GM13976 (cell line): ENCODE measurements around the gene THADA.
A peak's percentile ranks its signal among the peaks of the same experiment; 100 is the strongest.

ENCODE experiments used
- DNase-seq: peaks from one replicate; pipeline ENCODE4 v3.0.0; 2012; ENCODE audit warnings: low spot score
- in situ Hi-C: fragments of 300-500 bp; cut with MboI; formaldehyde crosslinking; loops from one replicate; pipeline ENCODE4 v1.12.0; 2022; ENCODE audit warnings: low sequenced_read_pairs, mixed read lengths, inconsistent platforms; ENCODE audit not compliant: unreplicated experiment
- TF ChIP-seq, protein P1 (sequence below): IDR thresholded peaks from 2 replicates; pipeline ENCODE4 v1.5.1; 2012; ENCODE audit warnings: borderline replicate concordance, mild to moderate bottlenecking; ENCODE audit not compliant: insufficient read depth; ENCODE audit errors: extremely low read depth, missing control alignments, control extremely low read depth

THADA gene

DNA sequence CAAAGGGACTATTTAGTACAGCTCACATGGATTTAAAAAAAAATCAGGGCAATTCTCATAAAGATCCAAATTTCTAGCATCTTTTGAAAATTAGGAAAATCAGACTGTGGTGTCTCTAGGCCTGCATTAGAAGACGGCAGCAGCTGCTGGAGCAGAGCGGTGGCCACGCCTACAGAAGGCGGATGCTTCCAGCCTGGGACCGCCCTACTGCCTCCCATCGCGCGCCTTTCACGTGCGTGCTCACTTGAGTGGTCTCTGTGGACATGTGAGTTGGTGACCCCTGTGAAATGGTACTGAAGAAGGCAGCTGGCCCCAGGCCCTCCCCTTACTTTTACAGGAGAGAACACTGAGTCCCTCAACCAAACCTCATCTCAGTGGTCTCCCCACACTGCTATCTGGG lies 354.3 kb downstream of the THADA start:
- DNase-seq, result no peak
- in situ Hi-C loops, result no loop called here
- TF ChIP-seq, protein P1, sequence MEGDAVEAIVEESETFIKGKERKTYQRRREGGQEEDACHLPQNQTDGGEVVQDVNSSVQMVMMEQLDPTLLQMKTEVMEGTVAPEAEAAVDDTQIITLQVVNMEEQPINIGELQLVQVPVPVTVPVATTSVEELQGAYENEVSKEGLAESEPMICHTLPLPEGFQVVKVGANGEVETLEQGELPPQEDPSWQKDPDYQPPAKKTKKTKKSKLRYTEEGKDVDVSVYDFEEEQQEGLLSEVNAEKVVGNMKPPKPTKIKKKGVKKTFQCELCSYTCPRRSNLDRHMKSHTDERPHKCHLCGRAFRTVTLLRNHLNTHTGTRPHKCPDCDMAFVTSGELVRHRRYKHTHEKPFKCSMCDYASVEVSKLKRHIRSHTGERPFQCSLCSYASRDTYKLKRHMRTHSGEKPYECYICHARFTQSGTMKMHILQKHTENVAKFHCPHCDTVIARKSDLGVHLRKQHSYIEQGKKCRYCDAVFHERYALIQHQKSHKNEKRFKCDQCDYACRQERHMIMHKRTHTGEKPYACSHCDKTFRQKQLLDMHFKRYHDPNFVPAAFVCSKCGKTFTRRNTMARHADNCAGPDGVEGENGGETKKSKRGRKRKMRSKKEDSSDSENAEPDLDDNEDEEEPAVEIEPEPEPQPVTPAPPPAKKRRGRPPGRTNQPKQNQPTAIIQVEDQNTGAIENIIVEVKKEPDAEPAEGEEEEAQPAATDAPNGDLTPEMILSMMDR, result no peak

DNA sequence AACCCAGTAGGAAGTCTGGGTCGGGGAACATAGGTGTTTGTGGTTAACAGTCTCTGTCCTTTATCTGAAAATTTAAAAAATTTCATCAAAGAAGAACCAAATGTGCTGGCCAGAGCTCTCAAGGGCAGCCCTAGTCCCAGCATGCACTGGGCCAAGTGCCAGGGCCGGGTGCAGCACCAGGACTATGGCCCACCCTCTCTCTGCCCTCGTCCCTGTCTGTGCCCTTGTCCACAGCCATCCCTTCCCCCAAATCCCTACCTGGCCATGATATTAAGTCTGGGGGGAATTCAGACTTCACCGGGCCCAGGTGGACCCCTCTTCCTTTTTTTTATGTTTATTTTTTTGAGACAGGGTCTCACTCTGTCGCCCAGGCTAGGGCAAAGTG lies 355.1 kb downstream of the THADA start:
- TF ChIP-seq, protein P1, result no peak
- DNase-seq, result no peak
- in situ Hi-C loops, result no loop called here

DNA sequence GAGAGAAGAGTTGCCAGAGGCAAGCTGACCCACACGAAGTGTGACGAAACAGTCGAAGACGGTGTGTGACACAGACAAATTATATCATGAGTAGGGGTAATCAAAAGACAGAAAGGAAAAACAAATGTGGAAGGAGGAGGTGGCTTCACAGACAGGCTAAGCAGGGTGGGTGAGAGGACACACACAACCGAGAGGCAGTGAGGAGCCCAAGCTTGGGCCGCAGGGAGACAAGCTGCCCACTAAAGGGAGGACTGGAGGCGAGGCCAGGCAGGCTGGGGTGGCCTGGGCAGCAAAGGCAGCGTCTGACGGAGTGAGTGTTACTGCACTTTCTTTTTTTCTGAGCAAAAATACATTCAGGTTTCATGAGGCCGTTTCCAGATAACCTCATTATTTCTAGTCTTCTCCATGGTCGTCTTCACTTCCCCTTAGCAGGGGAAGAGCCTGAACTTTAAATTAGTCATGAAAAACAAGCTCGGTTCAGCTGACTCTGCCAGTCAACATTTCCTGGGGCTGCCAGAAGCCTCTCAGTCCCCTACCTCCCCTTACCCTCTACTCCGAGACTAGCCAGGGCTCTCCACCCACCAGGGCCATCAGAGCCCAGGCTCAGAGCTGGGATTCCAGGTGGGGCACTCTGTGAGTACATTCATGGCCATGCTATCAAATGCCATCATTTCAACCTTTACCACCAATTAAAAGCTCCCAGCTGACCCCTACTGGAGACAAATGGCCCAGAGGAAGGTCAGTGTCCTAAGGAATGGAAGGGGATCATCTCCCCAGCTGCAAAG lies 355.7 kb downstream of the THADA start:
- in situ Hi-C loops, result loop anchor here (10.0 kb wide), 1 partner anchor 285 kb away; no protein-coding TSS in a partner anchor
- TF ChIP-seq, protein P1, result no peak
- DNase-seq, result peak; percentile 76

DNA sequence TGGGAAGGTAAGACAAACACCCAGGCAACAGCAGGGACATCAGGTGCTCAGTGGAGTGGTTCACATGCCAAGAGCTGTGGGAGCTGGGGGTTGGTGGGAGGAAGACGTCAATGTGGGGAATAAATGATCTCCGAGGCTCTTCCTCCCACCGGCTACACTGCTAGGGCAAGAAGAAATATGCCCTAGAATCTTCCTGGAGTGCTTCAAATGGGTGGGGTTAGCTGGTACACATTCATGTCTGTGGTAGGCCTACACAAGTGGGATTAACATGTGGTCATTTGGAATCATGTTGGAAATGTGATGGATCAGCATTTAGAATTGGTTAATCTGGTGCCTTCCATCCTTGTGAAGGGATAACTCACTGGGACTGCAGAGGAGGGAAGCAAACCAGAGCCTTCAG lies 357.0 kb downstream of the THADA start:
- DNase-seq, result no peak
- in situ Hi-C loops, result loop anchor here (10.0 kb wide), 1 partner anchor 284 kb away; no protein-coding TSS in a partner anchor
- TF ChIP-seq, protein P1, result no peak

DNA sequence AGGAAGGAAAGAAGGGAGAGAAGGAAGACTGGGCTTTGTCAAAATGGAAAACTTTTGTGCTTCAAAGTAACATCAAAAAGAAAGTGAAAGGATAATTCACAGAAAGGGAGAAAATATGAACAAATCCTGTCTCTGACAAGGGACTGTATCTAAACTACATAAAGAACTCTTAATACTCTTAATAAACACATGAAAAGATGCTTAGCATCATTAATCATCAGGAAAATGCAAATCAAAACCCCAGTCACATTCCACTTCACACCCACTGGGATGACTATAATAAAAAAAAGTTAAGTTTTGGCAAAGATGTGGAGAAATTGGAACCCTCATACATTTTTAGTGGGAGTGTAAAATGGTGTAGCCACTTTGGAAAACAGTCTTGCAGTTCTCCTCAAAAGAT lies 357.7 kb downstream of the THADA start:
- in situ Hi-C loops, result loop anchor here (10.0 kb wide), 1 partner anchor 283 kb away; no protein-coding TSS in a partner anchor
- TF ChIP-seq, protein P1, result no peak
- no peak for DNase-seq

DNA sequence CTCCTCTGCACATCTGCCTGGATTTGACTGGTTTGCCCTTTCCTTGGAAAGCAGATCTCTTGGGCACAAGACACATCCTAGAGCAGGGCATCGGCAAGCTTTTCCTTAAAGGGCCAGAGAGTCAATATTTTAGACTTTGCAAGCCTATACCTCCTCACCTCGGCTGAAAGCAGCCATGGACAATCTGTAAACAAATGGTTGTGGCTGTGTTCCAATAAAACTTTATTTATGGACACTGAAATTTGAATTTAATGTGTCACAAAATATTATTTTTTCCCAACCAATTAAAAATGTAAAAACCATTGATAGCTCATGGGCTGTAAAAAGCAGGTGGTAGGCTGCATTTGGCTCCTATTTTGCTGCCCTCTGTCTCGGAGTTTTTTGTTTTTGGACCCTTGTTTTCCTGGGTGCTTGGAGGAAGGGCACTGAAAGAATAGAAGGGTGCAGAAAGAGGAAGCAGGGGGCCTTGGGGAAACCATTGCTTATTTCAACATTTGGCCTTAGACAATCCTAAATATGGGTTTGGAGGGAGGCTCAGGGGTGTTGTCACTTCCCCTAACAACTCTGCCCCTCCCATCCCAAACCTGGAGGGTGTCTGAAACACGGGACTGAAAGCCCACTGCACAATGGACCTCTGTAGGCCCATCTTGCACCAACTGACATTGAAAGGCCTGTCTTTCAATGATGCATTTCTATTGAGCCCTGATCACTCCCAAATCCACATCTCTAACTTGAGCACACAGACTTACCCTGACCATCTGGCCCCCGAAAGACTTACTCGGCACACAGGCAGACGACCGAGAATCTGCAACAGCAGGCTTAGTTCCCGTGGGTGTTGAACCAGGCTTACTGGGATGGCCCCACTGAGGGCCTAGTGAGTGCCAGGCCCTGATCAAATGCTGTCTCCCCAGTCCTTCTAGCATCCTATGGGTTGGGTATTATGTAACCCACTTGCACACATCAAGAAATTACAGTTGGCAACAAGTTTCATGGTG lies 362.3 kb downstream of the THADA start:
- in situ Hi-C loops, result loop anchor here (5.0 to 10.0 kb wide), 2 partner anchors 106 to 279 kb away; no protein-coding TSS in a partner anchor
- no peak for DNase-seq
- TF ChIP-seq, protein P1, result no peak
